Kidney epithelial cell (primary cell): ENCODE results near the gene ANKIB1. TPM values are rescaled to one million over a fixed set of nuclear protein-coding genes. Genes with fewer than 3 reads are reported as not detected.

Source experiments
- DNase-seq: peaks from one replicate; pipeline ENCODE4 v3.0.0-alpha.2; 2010; ENCODE audit warnings: low read depth
- H3K27me3 ChIP-seq: 2 replicates; pipeline ENCODE4 v1.6.0; 2011; ENCODE audit warnings: low read length; ENCODE audit not compliant: control insufficient read depth, insufficient read depth
- H3K36me3 ChIP-seq: 2 replicates; pipeline ENCODE4 v1.5.1; 2011; ENCODE audit warnings: low read length; ENCODE audit not compliant: control insufficient read depth, insufficient read depth
- H3K4me3 ChIP-seq: 2 replicates; pipeline ENCODE4 v1.5.1; 2011; ENCODE audit warnings: low read depth, mild to moderate bottlenecking, control low read depth, low read length
- CTCF ChIP-seq: IDR thresholded peaks from 2 replicates; pipeline ENCODE4 v1.5.1; 2011; ENCODE audit warnings: mild to moderate bottlenecking, moderate library complexity, low read length, control low read depth, inconsistent platforms; ENCODE audit not compliant: insufficient read depth, poor library complexity, severe bottlenecking
- total RNA-seq: library from RNA; depleted of rRNA; stranded (reverse); fragments of >200 nt; gene quantifications from 2 replicates; pipeline ENCODE4 v1.2.3, GENCODE V29; 2015

Gene ANKIB1
- total RNA-seq, 1 donor from 2014 or later = 42.7 TPM

GRCh38 chr7:92303761-92304160 is 58.0 kb downstream of the ANKIB1 start:
- no peak for DNase-seq
- no peak overlapping the region for H3K4me3 ChIP-seq
- TF ChIP-seq CTCF = no peak
- H3K27me3 ChIP-seq = no peaks in the 10 kb centered on the region
- no peaks in the 10 kb centered on the region for H3K36me3 ChIP-seq

- TF ChIP-seq CTCF = no peak
- H3K27me3 ChIP-seq = no peaks in the 10 kb centered on the region
- no peaks in the 10 kb centered on the region for H3K36me3 ChIP-seq
- H3K4me3 ChIP-seq = no peak overlapping the region
- no peak for DNase-seq
Observed at GRCh38 chr7:92304406-92304893, 58.7 kb downstream of the ANKIB1 start.

- no peak for DNase-seq
- Histone ChIP-seq H3K27me3 (no peaks in the 10 kb centered on the region), H3K36me3 (no peaks in the 10 kb centered on the region), H3K4me3 (no peak overlapping the region)
- no peak for TF ChIP-seq CTCF
Observed at GRCh38 chr7:92306153-92306552, 60.4 kb downstream of the ANKIB1 start.

- H3K4me3 ChIP-seq = no peak overlapping the region
- no peaks in the 10 kb centered on the region for H3K36me3 ChIP-seq
- DNase-seq = no peak
- no peak for TF ChIP-seq CTCF
- H3K27me3 ChIP-seq = no peaks in the 10 kb centered on the region
Observed at GRCh38 chr7:92313055-92313454, 67.3 kb downstream of the ANKIB1 start.

- H3K36me3 ChIP-seq = no peaks in the 10 kb centered on the region
- no peak for DNase-seq
- H3K4me3 ChIP-seq = no peak overlapping the region
- no peaks in the 10 kb centered on the region for H3K27me3 ChIP-seq
- TF ChIP-seq CTCF = no peak
Observed at GRCh38 chr7:92319243-92319642, 73.5 kb downstream of the ANKIB1 start.

- no peak overlapping the region for H3K4me3 ChIP-seq
- H3K27me3 ChIP-seq = no peaks in the 10 kb centered on the region
- no peak for DNase-seq
- TF ChIP-seq CTCF = no peak
- H3K36me3 ChIP-seq = no peaks in the 10 kb centered on the region
Observed at GRCh38 chr7:92325173-92325572, 79.4 kb downstream of the ANKIB1 start.
